ENCODE data around the gene ALOX5AP. TPM values are rescaled to one million over a fixed set of nuclear protein-coding genes. Genes with fewer than 3 reads are reported as not detected.

The ALOX5AP gene
- total RNA-seq, 1 donor from 2014 or later: not detected

- TF ChIP-seq CTCF (conservative IDR thresholded peaks at IDR 0.05): no peak
- H3K36me3 Mint-ChIP-seq (ENCODE audit: low read depth): no peaks in the 10 kb centered on the region
- peaks cover 15% of the 10 kb centered on the region for H3K4me1 Mint-ChIP-seq
- H3K9me3 Mint-ChIP-seq: peaks cover 4% of the 10 kb centered on the region
- no peak overlapping the region for H3K27ac Mint-ChIP-seq (ENCODE audit: unreplicated experiment)
- H3K27me3 Mint-ChIP-seq (ENCODE audit: low read depth): peaks cover 3% of the 10 kb centered on the region
- DNase-seq (ENCODE audit: low read depth, low spot score): no peak
- no peak overlapping the region for H3K4me3 Mint-ChIP-seq
These were observed 43.2 kb upstream of the ALOX5AP start for GRCh38 chr13:30692113-30692512.

- TF ChIP-seq CTCF (conservative IDR thresholded peaks at IDR 0.05): no peak
- Mint-ChIP-seq H3K4me3 (no peak overlapping the region), H3K36me3 (ENCODE audit: low read depth) (no peaks in the 10 kb centered on the region), H3K27me3 (ENCODE audit: low read depth) (peaks cover 5% of the 10 kb centered on the region), H3K9me3 (no peaks in the 10 kb centered on the region), H3K4me1 (peaks cover 30% of the 10 kb centered on the region), H3K27ac (ENCODE audit: unreplicated experiment) (no peak overlapping the region)
- DNase-seq (ENCODE audit: low read depth, low spot score): no peak
These were observed 38.8 kb upstream of the ALOX5AP start for GRCh38 chr13:30696278-30697176.

- Mint-ChIP-seq H3K27me3 (ENCODE audit: low read depth) (peaks cover 5% of the 10 kb centered on the region), H3K9me3 (no peaks in the 10 kb centered on the region), H3K27ac (ENCODE audit: unreplicated experiment) (no peak overlapping the region), H3K4me1 (peaks cover 30% of the 10 kb centered on the region), H3K36me3 (ENCODE audit: low read depth) (no peaks in the 10 kb centered on the region), H3K4me3 (no peak overlapping the region)
- no peak for DNase-seq (ENCODE audit: low read depth, low spot score)
- no peak for TF ChIP-seq CTCF (conservative IDR thresholded peaks at IDR 0.05)
These were observed 38.0 kb upstream of the ALOX5AP start for GRCh38 chr13:30697177-30697953.

- no peak for DNase-seq (ENCODE audit: low read depth, low spot score)
- Mint-ChIP-seq H3K9me3 (no peaks in the 10 kb centered on the region), H3K27me3 (ENCODE audit: low read depth) (peaks cover 4% of the 10 kb centered on the region), H3K27ac (ENCODE audit: unreplicated experiment) (no peak overlapping the region), H3K36me3 (ENCODE audit: low read depth) (no peaks in the 10 kb centered on the region), H3K4me1 (peaks cover 30% of the 10 kb centered on the region), H3K4me3 (no peak overlapping the region)
- no peak for TF ChIP-seq CTCF (conservative IDR thresholded peaks at IDR 0.05)
These were observed 37.3 kb upstream of the ALOX5AP start for GRCh38 chr13:30697996-30698401.

DNA sequence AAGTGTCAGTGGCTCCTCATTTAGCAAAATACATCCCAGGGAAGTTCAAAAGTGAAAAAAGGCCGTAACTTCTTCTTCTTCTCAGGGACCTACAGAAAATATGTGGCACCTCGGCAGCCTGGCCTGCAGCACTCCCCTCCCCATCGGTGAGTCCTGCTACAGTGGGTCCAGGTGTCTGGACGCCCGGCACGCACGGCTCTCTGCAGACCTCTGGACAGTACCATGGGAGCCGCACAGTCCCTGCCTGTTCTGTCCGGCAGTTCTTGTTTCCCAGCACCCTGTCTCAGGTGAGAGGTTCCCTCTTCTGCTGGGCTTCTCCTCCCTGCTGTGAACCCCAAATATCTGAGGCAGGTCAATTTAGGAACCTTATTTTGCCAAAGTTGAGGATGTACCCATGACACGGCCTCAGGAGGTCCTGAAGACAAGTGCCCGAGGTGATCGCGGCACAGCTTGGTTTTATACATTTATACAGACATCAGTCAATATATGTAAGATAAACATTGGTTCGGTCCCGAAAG lies 36.8 kb upstream of the ALOX5AP start:
- no peak for DNase-seq (ENCODE audit: low read depth, low spot score)

More for the DNA sequence above, 36.8 kb upstream of the ALOX5AP start:
- Mint-ChIP-seq H3K27ac (ENCODE audit: unreplicated experiment) (no peak overlapping the region), H3K4me3 (no peak overlapping the region), H3K4me1 (peaks cover 30% of the 10 kb centered on the region), H3K27me3 (ENCODE audit: low read depth) (peaks cover 2% of the 10 kb centered on the region), H3K9me3 (no peaks in the 10 kb centered on the region), H3K36me3 (ENCODE audit: low read depth) (no peaks in the 10 kb centered on the region)
- TF ChIP-seq CTCF (conservative IDR thresholded peaks at IDR 0.05): no peak

Measured in neural crest cell (in vitro differentiated cells).